ENCODE results near the gene MSANTD4. TPM values are rescaled to one million over a fixed set of nuclear protein-coding genes. Genes with fewer than 3 reads are reported as not detected.
"Not testable (repeated sequence)": the region's sequence is repeated elsewhere in the genome, so short reads cannot be mapped to it uniquely, and the experiment has no call there.

The MSANTD4 gene
- total RNA-seq, result 18.3 TPM

- peak; percentile 100 for ATAC-seq
- intact Hi-C loops (cut with DNase I), result no loop called here
- DNase-seq (ENCODE audit: low spot score), result peak; percentile 99
Observed at GRCh38 chr11:106021967-106022794, at the start of gene MSANTD4. MSANTD4 (minus strand) TSS chr11:106022240; CDS start chr11:106010917, 11,323 bp downstream.

- intact Hi-C loops (cut with DNase I), result no loop called here
- no peak for DNase-seq (ENCODE audit: low spot score)
- ATAC-seq, result no peak
Observed at GRCh38 chr11:106070606-106071005, 48.6 kb upstream of the MSANTD4 start.

DNA sequence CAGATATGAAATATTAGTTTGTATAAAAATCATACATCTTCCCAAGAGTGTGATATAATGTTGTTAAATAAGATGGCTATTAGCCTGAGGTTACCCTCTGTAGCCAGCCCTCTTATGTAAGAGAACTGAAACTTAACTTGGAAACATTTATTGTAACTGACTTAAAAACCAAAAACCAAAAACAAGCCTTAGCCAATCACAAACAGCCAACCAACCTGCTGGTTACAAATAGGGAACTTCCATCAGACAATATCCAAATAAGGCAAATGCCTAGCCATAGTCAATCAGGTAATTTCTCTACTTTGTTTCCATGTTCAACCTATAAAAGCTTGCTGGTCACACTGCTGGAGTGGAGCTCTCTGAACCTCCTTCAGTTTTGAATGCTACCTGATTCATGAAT, 41.0 kb upstream of the MSANTD4 start:
- ATAC-seq (no peak), DNase-seq (ENCODE audit: low spot score) (no peak)
- intact Hi-C loops (cut with DNase I), result no loop called here

DNA sequence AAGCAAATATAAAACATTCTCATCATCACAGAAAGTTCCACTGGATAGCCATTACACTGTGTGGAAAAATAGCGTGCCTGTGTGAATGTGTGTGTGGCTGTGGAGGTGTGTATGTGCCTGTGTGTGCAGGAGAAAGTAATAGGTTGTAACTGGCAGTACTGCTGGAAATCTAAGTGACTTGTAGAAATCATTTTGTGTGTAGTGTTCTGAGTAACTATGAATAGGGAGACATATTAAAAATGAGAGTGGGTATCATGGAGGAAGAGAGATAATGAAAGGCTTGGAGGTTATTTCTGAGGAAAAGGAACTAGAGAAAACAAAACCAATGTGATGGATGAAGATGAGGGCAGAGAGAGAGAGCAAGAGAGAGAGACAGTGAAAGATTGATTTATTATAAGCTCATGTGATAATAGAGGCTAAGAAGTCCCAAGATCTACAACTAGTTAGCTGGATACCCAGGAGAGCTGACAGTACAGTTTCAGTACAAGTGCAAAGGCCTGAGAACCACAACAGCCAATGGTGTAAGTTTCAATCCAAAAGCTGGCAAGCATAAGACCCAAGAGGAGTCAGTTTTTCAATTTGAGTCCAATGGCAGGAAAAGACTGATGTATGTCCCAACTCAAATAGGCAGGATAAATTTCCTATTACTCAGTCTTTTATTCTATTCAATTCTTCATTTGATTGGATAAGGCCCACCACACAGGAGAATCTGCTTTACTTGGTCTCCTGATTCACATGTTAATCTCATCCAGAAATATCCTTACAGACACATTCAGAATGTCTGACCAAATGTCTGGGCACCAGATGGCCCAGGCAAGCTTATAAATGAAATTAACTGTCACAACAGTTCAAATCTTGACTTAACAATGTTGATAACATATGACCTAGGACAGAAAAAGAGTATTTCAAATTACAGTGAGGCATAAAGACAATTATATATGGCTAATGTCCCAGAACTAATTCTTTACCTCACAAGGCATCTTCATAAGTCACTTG, 40.2 kb upstream of the MSANTD4 start:
- ATAC-seq (no peak), DNase-seq (ENCODE audit: low spot score) (no peak)
- intact Hi-C loops (cut with DNase I), result no loop called here

- ATAC-seq (no peak), DNase-seq (ENCODE audit: low spot score) (no peak)
- intact Hi-C loops (cut with DNase I), result no loop called here
Observed at GRCh38 chr11:106061249-106061784, 39.3 kb upstream of the MSANTD4 start.

DNA sequence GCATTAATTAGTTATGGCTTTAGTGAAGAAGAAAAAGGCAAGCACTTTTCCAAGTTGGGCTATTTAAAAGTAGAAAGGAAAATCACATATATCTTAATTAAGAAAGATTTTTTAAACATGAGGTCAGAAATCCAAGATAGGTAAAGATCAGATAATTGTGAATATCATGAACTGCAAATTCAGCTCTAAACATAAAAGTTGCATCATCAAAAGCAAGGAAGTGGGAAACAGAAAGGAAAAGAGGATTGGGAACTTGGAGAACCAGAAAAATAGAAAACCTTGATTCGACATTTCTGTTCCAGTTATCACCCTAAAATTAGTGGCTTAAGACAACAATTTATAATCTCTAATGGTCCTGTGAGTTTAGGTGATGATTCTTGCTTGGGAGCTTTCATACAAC, 37.6 kb upstream of the MSANTD4 start:
- no peak for DNase-seq (ENCODE audit: low spot score)
- no peak for ATAC-seq
- intact Hi-C loops (cut with DNase I), result no loop called here

GRCh38 chr11:106058377-106058776, 36.3 kb upstream of the MSANTD4 start:
- intact Hi-C loops (cut with DNase I); ATAC-seq; DNase-seq (ENCODE audit: low spot score): not testable (repeated sequence)

GRCh38 chr11:106051103-106051502, 29.1 kb upstream of the MSANTD4 start:
- ATAC-seq (no peak), DNase-seq (ENCODE audit: low spot score) (no peak)
- intact Hi-C loops (cut with DNase I), result no loop called here

DNA sequence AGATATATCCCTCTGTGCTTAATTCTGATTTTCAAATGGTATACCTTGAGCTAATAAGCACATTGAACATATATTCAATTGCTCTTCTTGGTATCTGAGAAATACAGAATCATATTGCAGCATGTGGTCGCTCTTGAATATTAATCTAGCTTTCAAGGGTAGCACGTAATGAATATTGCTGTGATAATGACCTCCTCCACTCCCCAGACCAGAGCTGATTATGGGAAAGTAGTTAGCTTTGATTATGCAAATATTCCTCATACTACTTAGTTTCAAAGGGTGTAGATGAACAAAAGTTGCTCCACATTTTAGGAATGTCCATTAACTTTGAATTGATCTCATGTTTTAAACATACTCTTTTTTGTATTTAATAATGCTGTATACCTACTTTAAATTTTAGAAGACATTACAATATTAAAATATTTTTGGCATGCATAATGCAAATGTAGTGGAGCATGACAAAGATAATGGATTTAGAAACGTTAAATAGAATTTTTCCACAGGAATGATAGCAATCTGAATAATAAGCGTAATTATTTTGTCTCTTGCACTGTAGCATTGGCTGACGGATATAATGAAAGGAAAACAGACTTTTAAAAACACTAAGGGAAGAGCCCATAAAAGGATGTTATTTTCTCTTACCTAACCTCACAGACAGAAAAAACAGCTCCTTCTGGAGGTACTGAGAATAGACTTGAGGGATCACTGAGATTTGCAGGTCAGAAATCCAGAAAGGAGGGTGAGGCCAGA, 27.9 kb upstream of the MSANTD4 start:
- intact Hi-C loops (cut with DNase I), result no loop called here
- no peak for ATAC-seq
- no peak for DNase-seq (ENCODE audit: low spot score)

GRCh38 chr11:106047631-106048030, 25.6 kb upstream of the MSANTD4 start:
- DNase-seq (ENCODE audit: low spot score), result no peak
- no peak for ATAC-seq
- intact Hi-C loops (cut with DNase I), result no loop called here

- intact Hi-C loops (cut with DNase I), result no loop called here
- no peak for DNase-seq (ENCODE audit: low spot score)
- no peak for ATAC-seq
Observed at GRCh38 chr11:106043540-106043939, 21.5 kb upstream of the MSANTD4 start.

- intact Hi-C loops (cut with DNase I), result no loop called here
- ATAC-seq, result no peak
- DNase-seq (ENCODE audit: low spot score), result no peak
Observed at GRCh38 chr11:106032861-106033260, 10.8 kb upstream of the MSANTD4 start.

DNA sequence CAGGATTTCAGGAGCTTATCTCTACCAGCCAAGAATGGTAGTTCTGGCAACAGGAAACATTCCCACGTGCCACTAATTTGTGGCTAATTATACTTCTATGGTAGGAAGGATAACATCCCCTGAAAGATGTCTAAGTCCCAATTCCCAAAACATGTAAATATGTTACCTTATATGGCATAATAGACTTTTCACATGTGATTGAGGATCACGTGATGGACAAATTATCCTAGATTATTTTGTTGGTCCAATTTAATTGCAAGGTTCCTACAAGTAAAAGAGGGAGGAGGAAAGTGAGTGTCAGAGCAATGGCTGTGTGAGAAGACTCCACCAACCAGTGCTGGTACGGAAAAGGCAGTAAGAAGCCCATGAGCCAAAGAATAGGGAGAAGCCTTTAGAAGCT, 9.9 kb upstream of the MSANTD4 start:
- intact Hi-C loops (cut with DNase I), result no loop called here
- DNase-seq (ENCODE audit: low spot score), result no peak
- no peak for ATAC-seq

DNA sequence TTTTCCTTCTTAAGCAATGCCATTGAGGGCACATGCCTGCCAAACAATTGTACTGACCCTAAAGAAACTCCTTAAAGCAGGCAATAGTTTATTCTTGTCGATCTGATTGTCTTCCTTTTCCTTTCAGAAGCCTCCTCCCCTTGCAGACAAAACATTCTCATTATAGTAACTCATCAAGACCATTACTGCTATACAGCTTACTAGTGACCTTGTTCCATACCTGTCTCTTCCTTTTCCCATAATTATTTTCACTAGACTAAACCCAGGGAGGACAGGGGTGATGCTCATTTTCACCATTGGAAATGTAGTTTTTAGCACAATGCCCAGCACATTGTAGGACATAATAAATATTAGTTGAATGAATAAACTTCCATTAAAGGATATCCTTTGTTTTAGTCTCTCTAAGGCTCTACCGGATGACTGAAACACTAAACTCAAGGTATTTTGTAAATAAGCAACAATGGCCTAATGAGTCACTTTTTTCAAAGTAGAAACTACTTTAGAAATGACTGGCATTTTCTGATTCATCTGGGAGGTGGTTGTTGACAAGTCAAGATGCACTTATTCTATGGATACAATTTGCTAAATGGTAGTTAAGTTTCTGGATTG, 9.3 kb upstream of the MSANTD4 start:
- ATAC-seq (no peak), DNase-seq (ENCODE audit: low spot score) (no peak)
- intact Hi-C loops (cut with DNase I), result no loop called here

- DNase-seq (ENCODE audit: low spot score), result no peak
- intact Hi-C loops (cut with DNase I), result no loop called here
- ATAC-seq, result no peak
Observed at GRCh38 chr11:106030609-106031008, 8.6 kb upstream of the MSANTD4 start.

- no peak for ATAC-seq
- intact Hi-C loops (cut with DNase I), result no loop called here
Observed at GRCh38 chr11:106022795-106023275, 795 bp upstream of the MSANTD4 start.

GRCh38 chr11:106021181-106021966, 666 bp downstream of the MSANTD4 start:
- ATAC-seq (no peak), DNase-seq (ENCODE audit: low spot score) (no peak)
- intact Hi-C loops (cut with DNase I), result no loop called here

More at GRCh38 chr11:106022795-106023275, 795 bp upstream of the MSANTD4 start:
- no peak for DNase-seq (ENCODE audit: low spot score)

- ATAC-seq (no peak), DNase-seq (ENCODE audit: low spot score) (no peak)
- intact Hi-C loops (cut with DNase I), result no loop called here
Observed at GRCh38 chr11:106017093-106017492, 4.9 kb downstream of the MSANTD4 start.
